ENCODE data around the gene GCH1.
"Not testable (repeated sequence)": the region's sequence is repeated elsewhere in the genome, so short reads cannot be mapped to it uniquely, and the experiment has no call there.

GCH1 gene

DNA sequence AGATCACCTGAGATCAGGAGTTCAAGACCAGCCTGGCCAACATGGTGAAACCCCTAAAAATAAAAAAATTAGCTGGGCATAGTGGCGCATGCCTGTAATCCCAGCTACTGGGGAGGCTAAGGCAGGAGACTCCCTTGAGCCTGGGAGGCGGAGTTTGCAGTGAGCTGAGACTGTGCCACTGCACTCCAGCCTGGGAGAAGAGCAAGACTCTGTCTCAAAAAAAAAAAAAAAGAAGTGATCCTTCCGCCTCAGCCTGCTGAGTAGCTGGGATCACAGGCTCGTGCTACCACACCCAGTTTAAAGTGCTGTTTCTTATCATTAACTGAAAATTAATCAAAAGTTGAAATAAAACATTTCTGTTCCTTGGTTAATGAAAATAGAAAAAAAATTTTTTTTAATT, 6.3 kb upstream of the GCH1 start:
- DNase-seq (ENCODE audit: low read depth in 2 of 2): not testable (repeated sequence)

DNA sequence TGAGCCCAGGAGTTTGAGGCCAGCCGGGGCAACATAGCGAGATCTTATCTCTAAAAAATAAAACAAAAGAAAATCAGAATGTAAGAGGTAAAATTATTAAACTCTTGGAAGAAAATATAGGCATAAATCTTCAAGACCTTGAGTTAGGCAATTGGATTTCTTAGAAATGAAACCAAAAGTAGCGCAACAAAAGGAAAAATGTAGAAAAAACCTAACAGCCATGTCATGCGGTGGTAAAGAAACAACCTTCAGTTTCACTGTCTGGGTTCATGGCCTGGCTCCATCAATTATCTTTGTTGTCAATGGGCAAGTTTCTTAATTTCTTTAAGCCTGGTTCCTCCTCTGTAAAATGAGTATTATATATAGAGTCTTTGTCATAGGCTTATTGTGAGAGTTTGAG, 5.6 kb upstream of the GCH1 start:
- DNase-seq (ENCODE audit: low read depth in 2 of 2): no peak

DNA sequence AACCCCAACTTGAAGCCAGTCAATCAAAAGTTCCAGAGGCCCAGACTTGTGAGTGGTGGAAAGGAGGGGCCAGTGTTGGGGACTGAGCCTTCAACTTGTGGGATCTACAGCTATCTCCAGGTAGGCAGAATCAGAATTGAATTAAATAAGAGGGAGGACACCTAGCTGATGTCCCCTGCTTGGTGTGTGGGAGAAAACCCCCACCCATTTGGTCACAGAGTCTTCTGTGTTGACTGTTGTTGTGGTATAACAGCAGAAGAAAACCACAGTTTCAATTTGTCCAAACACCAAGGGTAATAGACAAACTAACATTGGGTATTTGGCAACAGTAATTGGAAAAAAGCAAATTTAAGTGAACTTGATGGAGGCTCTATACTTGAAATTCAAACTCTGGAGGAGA, 3.4 kb upstream of the GCH1 start:
- no peak for DNase-seq (ENCODE audit: low read depth in 2 of 2)

DNA sequence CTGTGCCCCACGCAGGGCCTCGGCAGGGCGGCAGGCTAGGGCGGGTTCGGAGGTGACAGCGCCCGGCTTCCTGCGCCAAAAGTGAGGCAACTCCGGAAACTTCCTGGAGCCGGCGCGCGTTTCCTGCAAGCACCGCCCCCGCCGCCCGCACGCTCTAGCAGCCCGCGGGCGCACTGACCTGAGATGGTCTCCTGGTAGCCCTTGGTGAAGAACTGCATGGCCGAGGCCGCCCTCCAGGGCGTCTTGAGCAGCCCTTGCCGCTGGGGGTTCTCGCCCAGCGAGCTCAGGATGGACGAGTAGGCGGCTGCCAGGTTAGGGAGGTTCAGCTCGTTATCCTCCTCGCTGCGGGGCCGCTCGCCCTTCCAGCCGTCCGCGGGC, 494 bp downstream of the GCH1 start:
- peak; percentile 65 to 79 for DNase-seq (ENCODE audit: low read depth in 2 of 2)

DNA sequence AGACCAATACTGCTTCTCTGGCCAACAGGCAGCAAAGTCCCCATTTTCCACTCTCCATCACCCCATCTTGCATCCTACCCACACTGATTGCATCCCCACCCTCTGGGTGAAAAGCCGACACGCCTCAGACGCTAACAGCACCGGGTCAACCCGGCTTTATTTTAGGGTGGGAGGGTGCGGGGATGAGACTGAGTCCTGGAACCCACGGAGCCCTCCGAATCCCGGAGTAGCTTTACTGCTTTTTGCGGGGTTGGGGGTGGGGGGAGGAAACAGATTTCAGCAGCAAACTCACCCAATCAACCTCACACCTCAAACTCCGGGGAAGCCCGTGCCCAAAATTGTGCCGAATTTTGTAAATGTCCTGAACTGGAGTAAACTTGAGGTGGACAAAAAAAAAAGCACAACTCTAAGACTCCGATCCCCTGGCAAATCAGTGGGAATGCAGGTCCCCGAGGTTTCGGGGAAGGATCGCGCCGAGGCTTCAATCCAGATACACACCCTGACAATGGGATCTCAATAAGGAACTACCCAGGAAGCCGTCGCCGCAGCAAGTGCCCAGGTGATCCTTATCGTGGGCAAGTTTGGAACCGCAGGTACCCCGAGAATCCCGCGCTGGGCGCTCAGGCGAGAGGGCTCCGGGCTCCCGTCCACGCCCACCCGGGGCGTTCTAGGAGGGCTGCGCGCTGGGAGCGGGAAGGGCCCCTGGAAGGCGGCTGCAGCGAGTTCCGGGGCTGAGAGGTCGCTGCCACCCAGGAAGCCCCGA, 1.1 kb downstream of the GCH1 start:
- no peak for DNase-seq (ENCODE audit: low read depth in 2 of 2)

DNA sequence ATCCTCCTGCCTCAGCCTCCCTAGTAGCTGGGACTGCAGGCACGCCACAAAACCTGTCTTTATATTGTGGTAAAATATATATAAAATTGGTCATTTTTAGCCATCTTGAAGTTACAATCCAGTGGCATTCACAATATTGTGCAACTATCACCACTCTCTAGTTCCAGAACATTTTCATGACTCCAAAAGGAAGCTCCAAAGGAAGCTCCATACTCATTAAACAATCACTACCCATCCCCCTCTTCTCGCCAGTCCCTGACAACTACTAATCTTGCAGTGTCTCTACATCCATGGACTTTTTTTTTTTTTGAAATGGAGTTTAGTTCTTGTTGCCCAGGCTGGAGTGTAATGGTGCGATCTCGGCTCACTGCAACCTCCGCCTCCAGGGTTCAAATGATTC, 3.1 kb downstream of the GCH1 start:
- DNase-seq (ENCODE audit: low read depth in 2 of 2): no peak

DNA sequence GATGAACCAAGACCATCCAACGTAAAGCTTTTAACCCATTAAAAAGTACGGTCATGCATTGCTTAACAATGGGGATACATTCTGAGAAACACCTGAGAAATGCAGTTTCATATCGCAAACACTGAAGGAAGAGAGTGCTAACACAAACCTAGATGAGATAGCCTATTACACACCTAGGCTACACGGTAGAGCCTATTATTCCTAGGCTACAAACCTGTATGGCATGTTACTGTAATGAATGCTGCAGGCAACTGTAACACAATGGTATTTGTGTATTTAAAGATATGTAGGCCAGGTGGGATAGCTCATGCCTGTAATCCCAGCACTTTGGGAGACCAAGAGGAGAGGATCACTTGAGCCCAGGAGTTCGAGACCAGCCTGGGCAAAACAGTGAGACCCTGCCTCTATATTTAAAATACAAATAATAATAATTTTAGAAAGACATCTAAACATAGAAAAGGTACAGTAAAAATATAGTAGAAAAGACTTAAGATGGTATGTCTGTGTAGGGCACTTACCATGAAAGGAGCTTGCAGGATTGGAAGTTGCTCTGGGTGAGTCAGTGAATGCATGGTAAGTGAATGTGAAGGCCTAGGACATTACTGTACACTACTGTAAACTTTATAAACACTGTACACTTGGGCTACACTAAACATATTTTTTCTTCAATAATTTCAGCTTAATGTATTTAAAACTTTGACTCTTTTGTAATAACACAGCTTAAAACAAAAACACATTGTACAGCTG, 4.6 kb downstream of the GCH1 start:
- DNase-seq (ENCODE audit: low read depth in 2 of 2): not testable (repeated sequence)

DNA sequence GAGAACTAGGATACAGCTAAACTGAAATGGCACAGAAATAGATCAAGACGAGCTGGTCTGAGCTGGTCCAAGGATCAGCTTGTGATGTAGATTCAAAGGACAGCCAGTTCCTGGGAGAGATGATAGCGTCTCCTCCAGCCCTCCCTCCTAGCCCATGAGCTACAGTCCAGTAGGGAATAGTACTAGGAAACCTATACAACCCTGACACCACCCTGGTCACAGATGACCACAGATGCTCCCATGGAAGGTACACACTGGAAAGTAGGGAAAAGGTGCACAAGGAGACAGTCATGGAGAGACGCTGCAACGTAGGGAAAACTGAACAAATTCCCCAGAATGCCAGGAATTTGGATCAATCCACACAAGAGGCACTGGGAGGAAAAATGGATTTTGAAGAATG, 6.9 kb downstream of the GCH1 start:
- no peak for DNase-seq (ENCODE audit: low read depth in 2 of 2)

DNA sequence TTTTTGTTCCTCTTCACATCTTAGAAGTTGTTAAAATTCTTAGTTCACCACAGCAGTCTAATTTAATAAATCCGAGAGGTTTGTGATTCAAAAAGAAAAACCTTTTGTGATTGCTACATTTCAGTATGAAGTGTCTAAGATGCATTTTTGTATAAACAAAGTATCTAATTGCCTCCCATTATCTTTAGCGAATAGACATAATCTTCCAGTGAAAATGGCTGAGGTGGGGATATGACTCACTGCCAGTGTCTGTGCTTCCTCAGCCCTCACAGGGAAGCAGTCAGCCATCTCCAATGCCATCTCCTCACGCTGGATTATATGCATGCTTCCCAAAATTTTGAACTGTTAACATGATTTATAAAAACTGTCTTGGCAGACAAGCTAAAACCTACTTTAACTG, 7.6 kb downstream of the GCH1 start:
- no peak for DNase-seq (ENCODE audit: low read depth in 2 of 2)

DNA sequence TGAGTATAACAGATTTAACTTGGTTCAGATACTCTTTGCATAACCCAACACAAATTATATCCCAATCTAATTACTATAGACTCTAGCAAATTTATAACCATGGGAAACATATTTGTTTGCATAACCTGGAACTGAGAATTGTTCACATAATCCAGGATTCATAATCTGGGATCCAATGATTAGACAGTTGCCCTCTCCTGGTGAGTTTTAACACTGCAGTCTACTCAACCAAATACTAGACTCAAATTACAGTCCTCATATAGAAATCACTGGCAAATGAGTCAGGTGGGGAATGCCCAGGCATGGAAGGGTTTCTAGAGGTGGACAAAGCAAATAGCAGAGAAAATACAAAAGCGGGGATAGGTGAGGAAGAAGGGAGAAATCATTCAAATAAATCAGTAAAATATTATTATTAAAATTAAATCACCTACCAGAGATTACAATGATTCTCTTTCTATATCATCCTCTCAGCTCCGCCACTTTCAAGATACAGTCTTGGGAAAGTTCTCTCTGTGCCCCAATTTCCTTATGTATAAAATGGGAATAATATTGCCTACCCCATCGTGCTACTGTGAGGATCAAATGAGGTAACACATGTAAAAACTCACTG, 9.4 kb downstream of the GCH1 start:
- DNase-seq (ENCODE audit: low read depth in 2 of 2): no peak

DNA sequence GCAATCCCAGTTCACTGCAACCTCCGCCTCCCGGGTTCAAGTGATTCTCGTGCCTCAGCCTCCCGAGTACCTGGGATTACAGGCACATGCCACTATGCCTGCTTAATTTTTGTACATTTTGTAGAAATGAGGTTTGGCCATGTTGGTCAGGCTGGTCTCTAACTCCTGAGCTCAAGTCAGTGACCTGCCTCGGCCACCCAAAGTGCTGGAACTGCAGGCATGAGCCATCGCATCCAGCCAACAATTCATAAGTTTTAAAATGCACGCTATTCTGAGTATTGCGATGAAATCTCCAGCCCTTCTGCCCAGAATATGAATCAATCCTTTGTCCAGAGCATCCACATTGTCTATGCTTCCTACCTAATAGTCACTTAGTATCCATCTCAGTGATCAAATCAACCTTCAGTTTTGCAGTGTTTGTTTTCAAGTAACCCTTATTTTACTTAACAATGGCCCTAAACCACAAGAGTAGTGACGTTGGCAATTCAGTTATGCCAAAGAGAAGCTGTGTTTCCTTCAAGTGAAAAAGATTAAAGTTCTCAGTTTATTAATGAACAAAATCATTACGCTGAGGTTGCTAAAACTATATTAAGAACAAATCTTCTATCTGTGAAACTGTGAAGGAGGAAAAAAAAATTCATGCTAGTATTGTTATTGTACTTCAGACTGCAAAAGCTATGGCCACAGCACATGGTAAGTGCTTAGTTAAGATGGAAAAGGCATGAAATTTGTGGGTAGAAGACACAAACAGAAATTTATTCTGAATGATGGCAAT, 11.0 kb downstream of the GCH1 start:
- DNase-seq (ENCODE audit: low read depth in 2 of 2): no peak

DNA sequence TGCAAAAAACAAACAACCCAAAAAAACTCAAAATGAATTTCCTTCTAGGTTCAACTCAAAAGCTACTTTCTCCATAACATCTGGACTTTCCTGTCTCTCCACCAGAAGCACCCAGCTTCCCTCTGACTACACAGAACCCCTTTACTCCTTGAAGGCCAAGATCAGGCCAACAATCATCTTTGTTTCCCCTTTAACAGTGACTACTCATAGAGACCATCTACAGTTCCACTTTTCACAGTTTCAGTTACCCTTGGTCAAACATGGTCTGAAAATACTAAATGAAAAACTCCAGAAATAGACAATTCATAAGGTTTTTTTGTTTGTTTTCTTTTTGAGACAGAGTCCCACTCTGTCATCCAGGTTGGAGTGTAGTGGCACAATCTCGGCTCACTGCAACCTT, 11.8 kb downstream of the GCH1 start:
- DNase-seq (ENCODE audit: low read depth in 2 of 2): no peak

DNA sequence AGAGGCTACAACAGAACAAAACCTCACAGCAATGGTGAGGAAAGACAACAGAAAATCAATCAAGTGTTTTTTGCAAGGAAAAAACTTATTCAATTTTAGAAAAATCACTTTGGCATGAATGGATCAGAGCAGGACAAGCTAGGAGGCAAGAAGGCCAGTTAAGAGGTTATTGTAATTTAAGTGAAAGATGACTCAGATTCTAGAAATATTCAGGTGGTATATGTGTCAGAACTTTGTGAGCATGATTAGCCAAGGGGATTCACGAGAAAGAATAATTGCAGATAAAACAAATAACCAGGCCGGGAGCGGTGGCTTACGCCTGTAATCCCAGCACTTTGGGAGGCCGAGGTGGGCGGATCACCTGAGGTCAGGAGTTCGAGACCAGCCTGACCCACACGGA, 12.7 kb downstream of the GCH1 start:
- no peak for DNase-seq (ENCODE audit: low read depth in 2 of 2)

DNA sequence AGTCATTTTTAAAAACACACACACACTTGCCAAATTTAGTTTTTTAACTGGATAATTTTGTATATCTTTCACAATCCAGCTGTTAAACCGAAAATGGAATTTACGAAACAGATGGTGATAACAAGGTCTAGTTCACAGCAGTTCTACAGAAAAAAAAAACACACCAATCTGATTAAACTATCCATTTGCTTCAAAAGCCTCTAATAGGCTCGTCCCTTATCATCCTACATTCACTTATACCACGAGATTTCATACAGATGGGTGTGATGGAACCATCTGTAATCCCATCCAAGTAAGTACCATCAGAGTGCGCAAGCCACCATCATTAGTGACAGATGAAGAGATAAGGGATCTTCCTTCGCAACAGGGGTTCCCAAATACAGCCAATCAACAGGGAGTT, 20.1 kb downstream of the GCH1 start:
- DNase-seq (ENCODE audit: low read depth in 2 of 2): no peak

DNA sequence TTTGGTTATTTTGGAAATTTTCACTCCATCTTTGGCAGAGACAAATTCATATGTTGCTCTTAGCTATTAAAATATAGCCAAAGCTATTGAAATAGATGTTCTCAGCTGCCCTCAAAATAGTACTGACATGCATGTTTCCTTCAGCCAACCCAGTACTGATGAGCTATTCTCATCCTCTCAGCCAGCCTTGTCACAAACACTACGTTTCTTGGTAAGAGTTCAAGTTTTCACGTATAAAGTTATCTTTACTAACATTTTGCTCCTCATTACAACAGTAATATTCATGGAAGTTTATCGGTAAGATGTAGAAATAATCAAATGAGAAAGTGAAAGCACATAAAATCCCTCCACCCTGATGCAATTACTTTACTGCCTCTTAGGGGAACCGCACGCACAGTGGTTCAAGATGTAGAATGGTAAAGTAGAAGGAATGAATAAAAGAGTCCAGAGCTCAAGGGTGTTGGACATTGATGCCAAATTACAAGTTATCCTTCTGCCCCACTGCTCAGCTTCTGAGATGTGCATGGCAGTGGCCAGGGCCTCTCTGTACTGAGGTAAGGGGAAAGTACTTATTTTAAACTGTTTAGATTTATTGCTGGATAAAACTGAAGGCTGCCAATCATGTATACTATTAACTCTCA, 20.7 kb downstream of the GCH1 start:
- DNase-seq (ENCODE audit: low read depth in 2 of 2): no peak

DNA sequence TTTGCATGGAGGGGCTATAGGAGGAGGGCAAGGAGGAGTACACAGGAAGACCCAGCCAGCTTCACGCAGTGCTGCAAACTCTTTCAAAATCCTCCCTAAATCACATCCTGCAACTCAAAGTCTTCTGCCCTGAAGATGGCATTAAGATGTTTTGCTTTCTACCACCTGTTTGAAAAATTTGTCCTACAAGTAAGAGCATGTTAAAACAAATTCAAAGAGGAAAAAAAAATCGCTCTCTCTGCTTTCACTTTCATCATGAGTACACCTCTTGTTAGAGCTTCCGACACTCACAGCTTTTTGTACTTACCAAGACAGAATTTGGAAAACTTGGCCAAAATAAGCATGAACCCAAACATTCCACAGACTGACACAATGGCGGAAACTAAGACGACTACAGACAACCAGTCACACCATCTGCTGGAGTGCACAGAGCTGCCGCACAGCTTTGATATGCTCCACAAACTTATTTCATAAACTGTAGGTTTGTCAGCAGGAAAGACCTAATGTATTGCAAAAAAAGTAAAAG, 21.3 kb downstream of the GCH1 start:
- no peak for DNase-seq (ENCODE audit: low read depth in 2 of 2)

DNA sequence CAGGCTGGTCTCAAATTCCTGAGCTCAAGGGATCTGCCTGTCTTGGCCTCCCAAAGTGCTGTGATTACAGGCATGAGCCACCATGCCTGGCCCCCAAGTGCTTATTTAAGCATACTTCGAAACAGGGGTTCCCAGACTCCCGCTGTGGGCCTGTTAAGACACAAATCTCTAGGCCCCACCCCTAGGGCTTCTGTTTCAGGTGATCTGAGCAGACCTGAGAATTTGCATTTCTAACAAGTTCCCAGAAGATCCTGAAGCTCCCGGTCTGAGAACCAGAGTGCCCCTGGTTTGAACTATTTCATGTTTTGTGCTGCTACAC, 25.0 kb downstream of the GCH1 start:
- DNase-seq (ENCODE audit: low read depth in 2 of 2): no peak

DNA sequence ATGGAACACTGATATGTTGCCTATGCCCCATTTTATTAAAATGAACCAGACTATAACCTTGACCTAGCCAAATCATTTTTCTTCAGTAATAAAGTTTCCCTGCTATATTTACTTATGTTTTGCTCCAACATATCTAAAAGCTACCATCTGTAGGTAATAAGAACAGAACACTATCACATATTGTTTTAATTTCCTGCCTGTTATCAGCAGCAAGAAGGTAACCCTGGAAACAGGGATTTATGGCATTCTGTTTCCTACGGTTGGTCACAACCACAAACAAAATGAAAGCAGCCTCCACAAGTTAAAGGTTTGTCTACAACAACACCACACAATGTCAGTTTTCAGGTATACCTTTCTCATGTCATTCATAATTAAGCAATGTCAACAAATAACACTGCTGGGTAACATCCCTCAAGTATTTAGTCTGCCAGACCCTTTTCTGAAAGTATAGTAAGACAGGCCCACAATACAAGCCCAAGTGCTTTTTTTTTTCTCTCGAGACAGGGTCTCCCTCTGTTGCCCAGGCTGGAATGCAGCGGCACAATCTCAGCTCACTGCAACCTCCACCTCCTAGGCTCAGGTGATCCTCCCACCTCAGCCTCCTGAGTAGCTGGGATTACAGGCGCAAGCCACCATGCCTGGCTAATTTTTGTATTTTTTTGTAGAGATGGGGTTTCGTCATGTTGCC, 25.5 kb downstream of the GCH1 start:
- DNase-seq (ENCODE audit: low read depth in 2 of 2): no peak

DNA sequence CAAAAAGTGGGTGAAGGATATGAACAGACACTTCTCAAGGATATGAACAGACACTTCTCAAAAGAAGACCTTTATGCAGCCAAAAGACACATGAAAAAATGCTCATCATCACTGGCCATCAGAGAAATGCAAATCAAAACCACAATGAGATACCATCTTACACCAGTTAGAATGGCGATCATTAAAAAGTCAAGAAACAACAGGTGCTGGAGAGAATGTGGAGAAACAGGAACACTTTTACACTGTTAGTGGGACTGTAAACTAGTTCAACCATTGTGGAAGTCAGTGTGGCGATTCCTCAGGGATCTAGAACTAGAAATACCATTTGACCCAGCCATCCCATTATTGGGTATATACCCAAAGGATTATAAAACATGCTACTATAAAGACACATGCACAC, 27.0 kb downstream of the GCH1 start:
- DNase-seq (ENCODE audit: low read depth in 2 of 2): not testable (repeated sequence)

DNA sequence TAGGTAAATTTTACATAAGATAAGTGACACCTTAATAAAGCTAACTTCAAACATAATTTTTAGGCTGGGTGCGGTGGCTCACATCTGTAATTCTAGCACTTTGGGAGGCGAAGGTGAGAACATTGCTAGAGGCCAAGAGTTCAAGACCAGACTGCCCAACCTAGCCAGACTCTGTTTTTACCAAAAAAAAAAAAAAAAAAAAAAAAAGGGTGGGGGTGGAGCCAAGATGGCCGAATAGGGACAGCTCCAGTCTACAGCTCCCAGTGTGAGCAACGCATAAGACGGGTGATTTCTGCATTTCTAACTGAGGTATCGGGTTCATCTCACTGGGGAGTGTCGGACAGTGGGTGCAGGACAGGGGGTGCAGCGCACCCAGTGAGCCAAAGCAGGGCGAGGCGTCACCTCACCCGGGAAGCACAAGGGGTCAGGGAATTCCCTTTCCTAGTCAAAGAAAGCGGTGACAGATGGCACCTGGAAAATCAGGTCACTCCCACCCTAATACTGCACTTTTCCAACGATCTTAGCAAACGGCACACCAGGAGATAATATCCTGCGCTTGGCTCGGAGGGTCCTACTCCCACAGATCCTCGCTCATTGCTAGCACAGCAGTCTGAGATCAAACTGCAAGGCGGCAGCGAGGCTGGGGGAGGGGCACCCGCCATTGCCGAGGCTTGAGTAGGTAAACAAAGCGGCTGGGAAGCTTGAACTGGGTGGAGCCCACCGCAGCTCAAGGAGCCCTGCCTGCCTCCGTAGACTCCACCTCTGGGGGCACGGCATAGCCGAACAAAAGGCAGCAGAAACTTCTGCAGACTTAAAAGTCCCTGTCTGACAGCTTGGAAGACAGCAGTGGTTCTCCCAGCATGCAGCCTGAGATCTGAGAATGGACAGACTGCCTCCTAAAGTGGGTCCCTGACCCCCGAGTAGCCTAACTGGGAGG, 32.2 kb downstream of the GCH1 start:
- DNase-seq (ENCODE audit: low read depth in 2 of 2): not testable (repeated sequence)
